HG02571 (cell line): ENCODE data around the gene CLCF1.

Experiments
- ATAC-seq: cut with Tn5 transposase; IDR thresholded peaks from one replicate; pipeline ENCODE4 v1.9.1; 2021; ENCODE audit warnings: mild to moderate bottlenecking, moderate library complexity; ENCODE audit not compliant: unreplicated experiment

The CLCF1 gene

DNA sequence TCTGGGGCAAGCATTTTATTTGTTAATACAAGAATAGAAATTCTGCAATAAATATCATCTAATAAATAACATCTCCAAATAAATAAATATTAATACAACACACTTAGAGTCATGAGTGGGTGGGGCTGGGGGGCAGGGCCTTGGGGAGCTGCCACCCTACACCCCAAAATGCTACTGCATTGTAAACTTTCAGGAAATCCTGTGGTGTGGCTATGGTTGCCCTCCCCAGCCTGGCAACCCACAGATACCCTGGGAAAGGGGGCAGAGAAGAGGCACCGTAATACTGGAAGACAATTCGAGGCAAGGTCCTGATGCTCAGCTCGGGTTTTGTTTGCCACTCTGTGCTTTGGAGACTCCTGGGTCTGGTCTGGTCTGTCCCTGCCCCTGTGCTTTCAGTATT is 9.2 kb downstream of the CLCF1 start:
- ATAC-seq: no peak

DNA sequence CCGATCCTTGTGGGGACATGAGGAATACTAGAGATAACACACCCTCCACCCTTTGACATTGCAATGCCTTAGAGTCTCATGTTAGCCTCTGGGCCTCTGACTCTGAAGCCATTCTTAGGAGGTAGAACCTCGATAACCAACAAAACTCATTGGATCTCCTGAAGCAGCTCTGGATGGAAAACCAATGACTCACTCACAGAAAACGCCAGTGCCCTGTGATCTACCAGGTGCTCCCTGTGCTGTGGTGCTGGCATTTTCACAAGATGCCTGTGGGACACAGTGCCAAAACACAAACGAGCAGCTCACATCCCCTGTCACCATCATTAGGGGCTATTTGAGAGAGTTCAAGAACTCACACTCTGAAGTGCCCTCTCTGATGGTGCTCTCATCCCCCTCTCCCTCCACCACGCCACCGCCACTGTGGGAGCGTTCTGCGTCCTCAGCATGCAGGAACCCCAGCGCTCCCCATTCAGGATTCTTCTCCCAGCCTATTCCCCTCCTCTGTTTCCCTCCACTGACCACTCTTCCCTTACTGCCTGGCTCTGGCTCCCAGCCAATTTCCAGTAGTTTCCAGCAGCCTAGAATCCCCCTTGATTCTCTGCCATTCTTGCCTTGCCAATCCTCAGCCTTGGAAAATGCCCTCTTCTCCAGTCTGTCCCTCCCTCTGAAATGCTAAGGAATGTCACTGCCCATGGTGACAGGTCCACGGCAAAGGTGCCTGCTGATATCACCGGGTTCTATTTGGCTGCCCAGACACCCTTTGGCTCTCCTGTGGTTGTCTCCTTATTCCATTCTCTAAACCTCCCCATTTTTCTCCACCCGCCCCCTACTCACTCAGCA is 15.3 kb downstream of the CLCF1 start:
- ATAC-seq: no peak

DNA sequence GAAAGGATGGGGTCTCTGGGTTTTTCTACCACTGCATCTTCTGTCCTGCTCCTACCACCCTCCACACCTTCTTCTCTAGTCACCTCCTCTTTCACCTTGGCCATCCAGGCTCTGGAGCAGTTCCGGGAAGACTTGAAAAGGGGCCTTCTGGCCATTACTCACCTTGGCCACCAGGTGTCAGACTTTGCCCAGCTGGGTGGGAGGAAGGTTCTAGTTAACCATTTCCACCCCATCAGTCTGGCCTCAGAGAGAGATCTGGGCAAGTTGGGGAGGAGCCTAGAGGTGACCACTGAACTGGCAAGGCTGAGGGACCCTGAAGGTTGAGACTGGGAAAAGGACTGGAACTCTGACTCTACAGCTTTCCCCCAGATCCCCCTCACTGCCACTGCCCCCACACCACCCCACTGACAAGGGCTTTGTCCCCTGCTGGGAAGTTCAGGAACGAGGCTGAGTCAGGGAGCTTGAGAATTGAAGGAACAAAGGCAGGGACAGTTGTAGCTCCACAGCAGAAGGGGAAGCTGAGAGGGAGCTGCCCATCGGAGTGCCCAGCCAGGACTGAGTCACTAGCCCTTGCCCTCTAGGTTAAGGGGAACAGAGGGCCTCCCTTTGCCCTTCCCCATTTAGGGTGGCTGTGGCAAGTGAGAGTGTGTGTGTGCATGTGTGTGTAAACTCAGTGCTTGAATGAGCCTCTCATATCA is 16.4 kb downstream of the CLCF1 start:
- no peak for ATAC-seq

DNA sequence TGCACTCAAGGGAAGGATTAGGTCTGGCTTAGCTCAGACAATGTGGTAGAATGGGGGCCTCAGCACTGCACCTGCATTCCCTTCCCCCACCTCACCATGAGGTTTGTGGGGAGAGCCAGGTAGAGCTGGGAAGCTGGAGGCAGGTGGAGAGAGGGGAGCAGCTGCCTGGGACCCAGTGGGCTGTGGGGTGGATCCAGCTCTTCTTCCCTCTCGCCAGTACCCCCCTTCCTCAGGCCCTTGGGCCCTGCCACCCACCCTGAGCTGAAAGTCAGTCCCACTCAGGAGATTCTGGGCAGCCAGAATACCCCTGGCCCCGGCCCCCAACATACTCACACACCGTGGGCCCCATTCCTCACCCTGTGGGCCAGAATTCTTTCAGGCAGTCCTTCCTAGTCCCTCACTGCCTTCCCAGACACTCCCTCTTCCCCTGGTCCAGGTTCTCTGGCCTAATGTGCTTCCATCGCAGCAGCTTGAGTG is 17.0 kb downstream of the CLCF1 start:
- ATAC-seq: no peak

DNA sequence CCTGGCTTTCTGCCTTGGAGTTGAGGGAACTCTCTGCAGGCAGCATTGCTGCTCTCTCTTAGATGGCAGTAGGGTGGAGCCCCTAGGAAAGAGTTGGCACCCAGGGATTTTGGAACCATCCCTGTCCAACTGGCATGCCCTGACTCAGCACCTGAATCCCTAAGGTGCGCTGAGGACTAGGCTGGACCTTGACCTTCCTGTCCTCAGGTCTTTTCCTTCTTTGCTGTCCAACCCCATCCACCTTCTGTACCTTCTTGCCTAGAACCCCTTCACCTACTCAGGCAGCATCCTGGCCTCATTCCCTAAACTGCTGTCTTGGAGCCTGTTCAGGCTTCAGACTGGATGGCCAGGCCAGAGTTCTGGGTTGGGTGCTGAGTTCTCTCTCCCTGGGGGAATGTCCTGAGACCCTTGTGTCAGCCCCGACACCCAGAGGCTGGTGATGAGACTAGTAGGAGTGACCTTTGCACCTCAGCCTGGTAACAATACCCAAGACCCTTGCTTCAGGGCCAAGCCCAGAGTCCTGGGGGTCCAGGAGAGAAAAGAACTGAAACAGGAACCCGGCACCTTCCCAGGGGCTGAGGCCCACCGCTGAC is 17.5 kb downstream of the CLCF1 start:
- no peak for ATAC-seq

DNA sequence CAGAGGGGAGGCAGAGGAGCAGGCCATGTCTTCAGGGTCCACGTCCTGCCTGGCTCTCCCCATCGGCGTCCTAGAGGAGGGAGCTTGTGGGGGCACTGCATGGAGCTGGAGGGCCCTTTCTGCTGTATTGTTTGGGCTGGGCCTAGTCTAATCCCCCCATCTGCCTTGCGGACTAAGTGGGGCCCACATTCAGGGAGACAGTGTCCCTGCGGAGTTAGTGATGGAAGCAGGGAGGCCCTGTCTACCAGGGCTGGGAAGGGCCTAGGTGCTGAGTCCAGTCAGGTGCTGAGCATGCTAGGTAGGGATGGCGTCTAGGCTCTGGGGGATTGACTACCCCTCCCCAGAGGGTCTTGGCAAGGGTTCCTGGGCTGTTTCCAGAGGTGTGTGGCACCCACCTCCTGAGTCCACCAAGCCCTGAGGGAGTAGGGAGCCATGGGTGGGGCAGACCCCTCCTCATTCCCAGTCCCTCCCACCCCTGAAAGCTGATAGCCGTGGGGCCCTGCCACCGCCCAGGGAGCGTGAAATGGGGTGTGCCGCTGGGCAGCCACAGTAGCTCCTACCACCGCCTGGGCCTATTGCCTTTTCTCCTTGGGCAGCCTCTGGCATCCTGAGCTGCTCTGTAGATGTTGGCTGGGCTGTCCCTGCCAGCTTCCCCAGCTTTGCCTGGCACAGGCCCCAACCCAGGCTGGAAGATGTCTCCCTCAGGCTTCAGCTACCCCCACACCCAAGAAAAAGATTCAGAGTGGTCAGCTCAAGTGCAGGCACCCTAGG is 18.2 kb downstream of the CLCF1 start:
- no peak for ATAC-seq

DNA sequence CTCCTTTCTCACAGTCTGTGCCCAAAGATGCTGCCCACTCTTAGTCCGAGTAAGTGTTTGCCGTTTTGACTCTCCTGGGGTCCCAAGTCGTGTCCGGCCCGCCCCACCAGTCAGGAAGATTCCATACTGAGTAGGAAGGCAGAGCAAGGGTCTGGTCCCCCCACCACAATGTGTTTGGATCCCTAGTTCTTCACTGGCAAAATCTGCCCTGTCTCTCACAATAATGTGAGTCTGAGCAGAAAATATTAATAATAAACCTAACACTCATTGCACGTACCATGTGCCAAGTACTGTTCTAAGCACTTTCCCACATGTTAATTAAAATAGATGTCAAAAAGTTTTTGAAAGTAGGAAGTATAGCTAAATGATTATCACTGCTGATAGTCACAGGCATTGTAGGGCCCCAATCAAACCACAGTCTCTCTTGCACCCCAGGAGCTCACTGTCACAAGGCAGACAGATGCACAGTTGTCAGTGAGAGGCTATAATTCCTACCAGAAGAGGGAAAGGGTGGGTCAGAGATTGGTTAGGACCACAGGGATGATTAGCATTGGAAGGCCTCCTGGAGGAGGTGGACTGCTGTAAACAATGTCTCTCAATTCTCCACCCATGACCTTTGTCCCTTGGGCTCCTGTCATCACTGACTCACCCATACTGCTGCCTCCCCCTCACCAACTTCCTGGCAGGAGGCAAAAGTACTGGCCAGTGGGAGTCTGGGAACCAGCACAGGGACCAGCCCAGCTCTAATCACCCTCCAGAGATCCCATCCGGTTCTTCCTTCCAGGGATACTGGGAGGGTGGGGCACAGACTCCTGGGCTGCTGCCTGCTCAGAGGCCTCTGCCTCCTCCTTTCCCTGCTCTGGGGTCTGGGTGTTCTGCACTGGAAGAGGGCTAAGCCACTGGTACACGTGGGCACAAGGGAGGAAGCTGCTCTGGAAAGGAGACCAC is 19.0 kb downstream of the CLCF1 start:
- ATAC-seq: no peak

DNA sequence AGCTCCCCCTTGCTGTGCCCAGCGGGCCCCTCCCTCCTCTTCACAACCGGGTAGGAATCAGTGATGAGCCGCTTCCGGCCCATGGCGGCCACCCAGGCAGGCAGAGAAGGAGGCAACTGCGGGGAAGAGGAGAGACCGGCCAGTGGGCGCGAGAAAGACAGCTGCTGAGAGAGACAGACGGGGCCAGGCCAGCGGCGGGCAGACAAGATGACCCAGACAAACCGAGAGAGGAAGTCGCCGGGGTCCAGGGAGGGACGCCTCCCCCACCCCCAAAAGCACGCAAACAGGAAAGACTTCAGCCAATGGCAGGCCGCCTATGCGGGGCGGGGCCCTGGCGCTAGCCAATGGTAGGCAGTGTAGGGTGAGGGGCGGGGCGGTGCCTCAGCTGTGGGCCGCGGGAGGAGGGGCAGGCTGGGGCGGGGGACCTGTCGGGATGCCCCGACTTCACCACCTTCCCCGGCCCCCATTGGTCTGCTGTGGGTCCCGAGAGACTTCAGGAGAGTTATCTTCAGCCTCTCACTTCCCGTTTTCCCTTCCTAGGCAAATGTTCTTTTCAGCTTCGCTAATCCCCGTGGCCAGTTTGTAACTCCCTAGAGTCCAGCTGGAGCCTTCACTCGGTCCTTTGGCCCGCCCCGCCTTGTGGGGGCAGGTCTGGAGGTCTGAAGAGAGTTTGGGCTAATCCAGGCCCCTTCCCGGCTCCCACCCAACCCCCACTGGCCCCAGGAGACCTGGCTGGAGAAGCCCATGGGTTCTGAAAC is 19.9 kb downstream of the CLCF1 start, which contains the start of gene POLD4:
Gene POLD4, minus strand, starts transcription at position 230 of the 758 bp plus-strand sequence. Its CDS starts 147 bp downstream, at position 83.
- peak; percentile 77 for ATAC-seq

DNA sequence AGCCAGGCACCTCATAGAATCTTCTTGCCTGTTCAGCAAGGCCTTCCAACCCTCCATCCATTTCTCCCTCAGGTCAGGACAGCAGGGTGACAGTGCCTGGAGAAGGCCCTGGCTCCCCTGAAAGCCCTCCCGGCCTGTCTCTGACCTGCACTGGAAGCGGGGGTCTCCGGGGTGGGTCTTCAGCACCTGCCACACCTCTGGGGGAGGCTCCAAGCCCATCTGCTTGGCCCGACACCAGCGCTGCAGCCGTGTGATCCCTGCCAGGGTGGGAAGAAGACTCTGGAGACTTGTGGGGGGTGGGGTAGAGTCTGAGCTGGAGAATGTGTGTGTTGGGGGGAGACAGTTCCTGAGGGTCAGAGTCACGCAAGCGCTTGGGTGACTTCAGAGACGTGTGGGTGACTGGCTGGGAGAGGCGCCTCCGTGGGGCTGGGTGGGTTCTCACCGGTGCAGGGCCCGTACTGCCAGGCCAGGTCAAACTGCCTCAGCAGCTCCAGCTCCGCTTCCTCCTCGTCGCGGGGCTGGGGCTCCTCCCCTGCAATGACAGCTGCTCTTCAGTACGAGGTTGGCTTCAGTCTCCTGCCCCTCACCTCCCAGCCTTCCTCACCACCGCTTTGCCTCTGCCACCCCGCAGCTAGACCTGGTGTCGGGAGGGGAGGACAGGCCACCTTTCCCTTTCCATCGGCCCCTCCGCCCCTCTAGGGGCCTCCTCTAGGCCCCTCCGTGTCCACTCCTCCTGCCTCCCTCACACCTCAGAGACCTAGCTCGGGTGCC is 20.7 kb downstream of the CLCF1 start:
- peak; percentile 18 for ATAC-seq

DNA sequence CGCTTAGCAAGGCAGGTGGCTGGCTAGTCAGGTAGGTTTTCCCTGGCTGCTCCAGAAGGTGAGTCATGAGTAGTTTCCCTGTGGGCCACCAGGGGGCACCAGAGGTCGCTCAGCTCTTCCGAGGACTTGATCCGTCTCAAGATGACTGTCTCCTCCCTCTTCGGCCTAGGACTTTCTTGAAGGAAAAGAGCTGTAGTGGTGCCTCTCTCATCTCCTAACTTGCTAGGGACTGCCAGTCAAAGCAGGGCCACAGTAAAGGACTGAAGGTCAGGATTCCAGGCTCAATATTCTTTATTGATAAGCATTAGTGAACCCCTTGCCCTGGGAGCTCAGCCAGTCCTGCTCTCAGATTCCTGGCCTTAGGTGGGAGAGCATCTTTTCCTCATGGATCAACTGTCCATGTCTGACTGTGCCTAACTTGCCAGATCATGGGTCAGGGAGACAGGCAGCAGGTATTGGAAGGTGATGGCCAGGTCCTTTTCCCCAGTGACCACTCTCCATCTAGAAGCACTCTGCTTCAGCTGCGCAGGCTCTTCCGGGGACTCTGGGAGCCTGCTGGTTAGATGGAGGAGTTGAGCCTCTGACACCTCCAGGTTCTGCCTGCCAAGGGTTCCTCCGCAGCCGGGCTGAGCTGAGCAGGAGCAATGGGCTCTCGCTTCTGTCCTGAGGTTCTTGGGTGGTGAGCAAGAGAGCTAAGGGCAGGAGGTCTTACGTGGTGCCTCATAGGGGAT is 22.0 kb downstream of the CLCF1 start:
- ATAC-seq: no peak

DNA sequence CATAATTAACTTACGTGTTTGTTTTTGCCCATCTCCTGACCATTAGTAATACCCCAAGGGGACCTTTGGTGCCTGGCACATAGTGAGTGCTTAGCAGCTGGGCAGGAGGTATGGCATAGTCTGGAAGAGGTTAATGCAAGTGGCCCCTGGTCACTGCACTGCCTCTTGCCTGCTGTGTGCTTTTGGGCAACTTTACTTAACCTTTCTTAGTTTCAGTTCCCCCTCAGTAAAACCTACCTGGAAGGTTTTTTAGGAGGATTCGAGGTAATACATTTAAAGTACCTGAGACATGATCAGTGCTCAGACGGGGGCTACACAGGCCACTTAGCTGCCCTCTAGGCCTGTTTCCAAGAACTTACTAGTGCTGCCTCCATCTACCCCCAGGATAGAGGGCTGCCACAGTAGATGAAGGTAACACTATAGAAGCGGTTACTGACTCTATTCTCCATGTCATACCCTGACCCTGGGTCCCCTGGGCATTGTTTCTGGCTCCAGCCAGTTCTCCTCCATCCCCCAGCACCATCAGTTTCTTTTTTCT is 23.4 kb downstream of the CLCF1 start:
- no peak for ATAC-seq

DNA sequence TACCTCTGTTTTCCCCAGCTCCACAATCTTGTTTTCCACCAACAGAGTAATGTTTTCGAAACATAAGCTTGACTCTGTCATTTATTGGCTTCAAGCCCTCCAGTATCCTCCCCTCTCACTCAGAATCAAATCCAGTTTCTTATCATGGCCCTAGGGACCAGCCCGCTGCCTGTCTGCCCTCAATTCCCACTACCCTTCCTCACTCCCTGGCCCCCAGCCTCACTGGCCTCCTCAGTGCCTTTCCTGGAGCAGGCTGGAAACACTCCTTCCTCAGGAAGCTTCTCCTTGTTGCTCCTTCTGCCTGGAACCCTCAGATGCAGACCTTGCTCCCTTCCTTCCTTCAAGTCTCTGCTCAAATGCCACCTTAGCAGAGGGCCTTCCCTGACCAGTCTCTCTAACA is 23.9 kb downstream of the CLCF1 start:
- no peak for ATAC-seq

DNA sequence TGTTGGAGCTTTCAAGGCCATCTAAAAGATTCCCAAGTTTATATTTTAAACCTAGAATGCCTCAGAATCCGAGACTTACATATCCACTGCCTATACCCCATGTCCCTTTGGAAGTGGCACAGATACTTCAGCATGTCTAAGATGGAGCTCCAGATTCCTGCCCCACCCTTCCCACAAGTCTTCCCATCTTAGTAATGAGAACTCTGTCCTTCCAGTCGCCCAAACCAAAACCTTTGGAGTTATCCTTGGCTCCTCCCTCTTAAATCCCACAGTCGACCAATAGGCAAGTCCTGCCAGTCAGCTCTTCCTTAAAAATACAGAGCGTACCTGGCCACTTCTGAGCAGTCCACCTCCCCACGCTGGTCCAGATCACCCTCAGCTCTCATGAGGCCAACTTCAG is 24.4 kb downstream of the CLCF1 start:
- no peak for ATAC-seq

DNA sequence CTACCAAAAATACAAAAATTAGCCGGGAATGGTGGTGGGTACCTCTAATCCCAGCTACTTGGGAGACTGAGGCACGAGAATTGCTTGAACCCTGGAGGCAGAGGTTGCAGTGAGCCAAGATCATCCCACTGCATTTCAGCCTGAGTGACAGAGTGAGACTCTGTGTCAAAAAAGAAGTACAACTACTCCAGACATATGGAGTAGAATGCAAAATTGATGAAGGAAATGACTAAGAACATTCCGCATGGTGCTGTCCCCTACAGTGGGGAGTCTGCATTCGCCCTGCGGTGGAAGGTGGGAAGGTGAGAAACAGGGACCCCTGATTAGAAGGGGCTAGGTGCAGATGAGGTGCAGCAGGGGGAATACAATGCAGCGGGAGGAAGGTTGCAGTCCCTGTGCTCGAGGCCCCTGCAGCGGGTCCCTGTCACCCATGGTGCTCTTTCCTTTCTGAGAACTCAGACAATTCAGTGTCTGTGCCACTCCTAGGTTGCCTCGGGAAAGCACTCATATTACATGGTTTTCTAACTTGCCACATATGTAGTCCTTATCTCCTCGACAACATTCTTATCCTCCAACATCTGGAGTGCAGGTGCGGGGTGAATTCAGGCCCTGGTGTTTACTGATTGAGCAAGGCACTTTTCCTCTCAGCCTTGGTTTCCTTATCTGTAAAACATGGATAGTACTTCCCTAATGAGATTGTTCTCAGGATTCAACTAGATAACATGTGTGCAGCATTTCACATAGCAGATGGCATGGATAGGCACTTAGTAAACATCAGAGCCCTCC is 25.2 kb downstream of the CLCF1 start:
- ATAC-seq: no peak

DNA sequence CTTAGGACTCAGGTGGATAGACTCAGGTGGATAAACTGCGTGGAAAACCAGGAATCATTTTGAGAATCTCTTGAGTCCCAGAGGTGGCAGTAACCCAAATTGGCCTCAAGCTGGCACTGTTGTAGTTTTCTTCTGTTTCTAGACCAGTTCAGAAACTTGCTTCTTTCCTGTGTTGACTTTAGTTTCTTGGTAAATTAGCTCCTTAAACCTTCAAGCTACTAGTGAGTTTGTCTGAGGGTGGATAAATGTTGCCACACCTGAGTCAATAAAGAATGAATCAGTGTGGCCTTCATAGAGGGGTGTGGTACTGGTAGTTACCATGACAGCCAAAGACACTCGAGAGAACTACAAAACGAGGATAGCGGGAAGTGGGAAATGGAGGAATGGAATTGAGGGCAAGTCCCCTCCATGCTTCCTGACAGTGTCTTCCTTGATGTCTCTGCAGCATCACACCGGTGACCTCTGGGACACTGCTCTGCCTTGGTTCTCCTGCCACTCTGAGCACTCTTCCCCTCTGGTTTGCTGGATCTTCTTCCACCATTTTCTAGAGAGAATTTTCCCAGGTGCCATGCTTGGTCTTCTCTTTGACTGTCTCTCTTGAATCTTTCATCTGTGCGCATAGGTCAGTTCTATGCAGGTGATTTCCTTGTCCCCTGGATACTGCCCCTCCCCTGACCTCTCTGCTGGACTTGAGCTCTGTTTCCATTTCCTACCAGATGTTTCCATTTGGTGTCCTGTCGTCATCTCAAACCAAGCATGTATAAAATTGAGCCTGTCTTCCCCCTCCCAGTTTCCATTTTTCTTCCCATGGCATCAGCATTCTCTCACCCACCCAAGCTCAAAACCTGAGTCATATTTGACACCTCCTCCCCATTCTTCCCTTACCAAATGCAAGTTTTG is 27.2 kb downstream of the CLCF1 start:
- ATAC-seq: no peak
